HepG2 (cell line): ENCODE measurements around the gene TRPM1. TPM values are rescaled to one million over a fixed set of nuclear protein-coding genes. Genes with fewer than 3 reads are reported as not detected.

Experiments used
- ATAC-seq: fragments of 200-7000 bp; cut with Tn5 transposase; 3 replicates; pipeline ENCODE4 v1.9.1; 2020; ENCODE audit warnings: mild to moderate bottlenecking, moderate library complexity
- BruUV-seq: library from RNA; stranded (reverse); fragments of 400-500 nt; replicated peaks from 2 replicates; lab custom pipeline; 2021; lab: Mats Ljungman, UMichigan
- CTCF ChIA-PET: fragments of 300-600 bp; formaldehyde crosslinking; extraction: SDS; loops from one replicate; lab custom pipeline; 2021; ENCODE audit warnings: low total read pairs, inconsistent platforms, low intra/inter-chr PET ratio; lab: Yijun Ruan, JAX
- POLR2A ChIA-PET: fragments of 350-600 bp; sonication (Branson Sonifier 250); formaldehyde crosslinking; loops from one replicate; lab custom pipeline; 2020; ENCODE audit warnings: antibody characterized with exemption, inconsistent platforms; lab: Yijun Ruan, JAX
- DNase-seq: peaks from one replicate; pipeline ENCODE4 v3.0.0-alpha.2; 2015; ENCODE audit warnings: low spot score
- FAIRE-seq: peaks from 3 replicates; lab custom pipeline; 2011; peaks lifted over from hg19 to GRCh38; lab: Jason Lieb, UNC
- H2AFZ ChIP-seq: one replicate; pipeline ENCODE4 v1.6.1; 2011; ENCODE audit warnings: low read length, inconsistent platforms
- H3K27ac ChIP-seq: fragments of 300-600 bp; 3 replicates; pipeline ENCODE4 v1.8.0; 2011; ENCODE audit warnings: mixed run types, mild to moderate bottlenecking, mixed read lengths, low read length, inconsistent platforms; ENCODE audit not compliant: insufficient read depth; ENCODE audit errors: extremely low read length
- H3K27me3 ChIP-seq, 2 experiments: fragments of 200-600 bp in 1 of 2; 2 replicates in 1 of 2; 3 replicates in 1 of 2; pipeline versions ENCODE4 v1.6.0 to v1.8.0; 2011; ENCODE audit warnings: low read length in 2 of 2, mild to moderate bottlenecking in 2 of 2, moderate library complexity in 2 of 2, inconsistent platforms in 1 of 2; ENCODE audit not compliant: insufficient read depth in 2 of 2, control insufficient read depth in 1 of 2
- H3K36me3 ChIP-seq, 2 experiments: fragments of 200-600 bp in 1 of 2; replicated peaks in 1 of 2; 2 replicates in 1 of 2; 3 replicates in 1 of 2; pipeline versions ENCODE4 v1.5.1 to v1.8.0; 2011; ENCODE audit warnings: low read length in 2 of 2, inconsistent platforms in 1 of 2; ENCODE audit not compliant: insufficient read depth in 2 of 2, control insufficient read depth in 1 of 2
- H3K4me1 ChIP-seq: 2 replicates; pipeline ENCODE4 v1.5.1; 2012; ENCODE audit warnings: low read length, inconsistent platforms; ENCODE audit not compliant: insufficient read depth
- H3K4me2 ChIP-seq: 2 replicates; pipeline ENCODE4 v1.6.0; 2011; ENCODE audit warnings: low read depth, low read length, inconsistent platforms
- H3K4me3 ChIP-seq, 3 experiments: fragments of 200-600 bp in 1 of 3; sonication (generic), shearing (Covaris generic) in 1 of 3; replicated peaks in 1 of 3; 2 replicates each; pipeline ENCODE4 v1.5.1; 2011 to 2016; ENCODE audit warnings: low read length in 3 of 3, inconsistent platforms in 2 of 3, low read depth in 2 of 3, mild to moderate bottlenecking in 2 of 3, control low read depth in 1 of 3, mixed read lengths in 1 of 3; ENCODE audit not compliant: insufficient read depth in 1 of 3
- H3K79me2 ChIP-seq: one replicate; pipeline ENCODE4 v1.6.1; 2011; ENCODE audit warnings: low read length, inconsistent platforms; ENCODE audit not compliant: insufficient read depth
- H3K9ac ChIP-seq: 2 replicates; pipeline ENCODE4 v1.6.0; 2011; ENCODE audit warnings: mild to moderate bottlenecking, low read depth, low read length, inconsistent platforms; ENCODE audit not compliant: insufficient read depth
- H3K9me3 ChIP-seq: 2 replicates; pipeline ENCODE4 v1.5.1; 2012; ENCODE audit warnings: mild to moderate bottlenecking, low read length
- H4K20me1 ChIP-seq: 2 replicates; pipeline ENCODE4 v1.6.0; 2011; ENCODE audit warnings: inconsistent platforms, mild to moderate bottlenecking, low read length, moderate library complexity; ENCODE audit not compliant: insufficient read depth
- MAFF ChIP-seq: IDR thresholded peaks from 2 replicates; pipeline ENCODE4 v1.6.1; 2011; ENCODE audit warnings: low read depth, low read length, improper control_type of control experiment
- MAFK ChIP-seq, 2 experiments: IDR thresholded peaks in 1 of 2; conservative IDR thresholded peaks in 1 of 2; 2 replicates each; pipeline ENCODE4 v1.6.1; 2011; ENCODE audit warnings: improper control_type of control experiment in 2 of 2, low read length in 2 of 2
- NFKB2 ChIP-seq: sonication (generic); formaldehyde crosslinking; IDR thresholded peaks from 2 replicates; pipeline ENCODE4 v1.4.0; 2020; ENCODE audit warnings: missing genetic modification reagents, borderline replicate concordance
- TMF1 ChIP-seq: sonication (generic); formaldehyde crosslinking; IDR thresholded peaks from 2 replicates; pipeline ENCODE4 v1.8.1; 2022; ENCODE audit warnings: low read depth, missing genetic modification reagents
- WIZ ChIP-seq: sonication (generic); formaldehyde crosslinking; IDR thresholded peaks from 2 replicates; pipeline ENCODE4 v1.5.1; 2020; ENCODE audit warnings: mild to moderate bottlenecking, missing genetic modification reagents
- ZNF230 ChIP-seq: sonication (generic); formaldehyde crosslinking; IDR thresholded peaks from 2 replicates; pipeline ENCODE4 v1.4.0; 2020; ENCODE audit warnings: mild to moderate bottlenecking, missing genetic modification reagents
- ZNF232 ChIP-seq: sonication (generic); formaldehyde crosslinking; IDR thresholded peaks from 2 replicates; pipeline ENCODE4 v1.4.0; 2020; ENCODE audit warnings: missing genetic modification reagents, borderline replicate concordance
- ZNF343 ChIP-seq: sonication (generic); formaldehyde crosslinking; IDR thresholded peaks from 2 replicates; pipeline ENCODE4 v1.4.0; 2020; ENCODE audit warnings: mild to moderate bottlenecking, missing genetic modification reagents
- ZNF468 ChIP-seq: sonication (generic); formaldehyde crosslinking; IDR thresholded peaks from 2 replicates; pipeline ENCODE4 v1.8.0; 2022; ENCODE audit warnings: mild to moderate bottlenecking, moderate library complexity, missing genetic modification reagents
- ZSCAN12 ChIP-seq: sonication (generic); formaldehyde crosslinking; IDR thresholded peaks from 2 replicates; pipeline ENCODE4 v1.9.0; 2021; ENCODE audit warnings: mild to moderate bottlenecking, missing genetic modification reagents
- ZSCAN29 ChIP-seq: sonication (generic); formaldehyde crosslinking; conservative IDR thresholded peaks from 2 replicates; pipeline ENCODE4 v1.4.0; 2020; ENCODE audit warnings: mild to moderate bottlenecking, missing genetic modification reagents
- ZSCAN9 ChIP-seq: IDR thresholded peaks from 2 replicates; pipeline ENCODE4 v1.6.1; 2016; ENCODE audit warnings: borderline replicate concordance
- WGBS: methylation state at CpG from one replicate; pipeline ENCODE4 v1.1.6; 2017; ENCODE audit warnings: low lambda C conversion rate; 5-methylcytosine and 5-hydroxymethylcytosine counted together
- in situ Hi-C: cut with HindIII; loops from 2 replicates; pipeline ENCODE4 v1.10.0; 2017; ENCODE audit warnings: low pct_unique_long_range_greater_than_20kb; ENCODE audit not compliant: extremely low pct_ligation_motif_present
- intact Hi-C: fragments of 100-400 bp; cut with micrococcal nuclease; formaldehyde crosslinking; loops from one replicate; pipeline ENCODE4 v1.10.0; 2022; ENCODE audit not compliant: unreplicated experiment
- polyA plus RNA-seq, 8 experiments: library from polyadenylated mRNA; depleted of rRNA in 3 of 8; stranded (reverse) in 7 of 8; unstranded in 1 of 8; fragments of >200 nt; fragmentation: Illumina TruSeq in 4 of 8; extraction: Trizol in 4 of 8; gene quantifications; 2 replicates each; pipeline versions ENCODE4 v1.2.1 to v1.2.3, GENCODE V29; 2011 to 2016; ENCODE audit warnings: low read depth in 4 of 8, missing spikeins in 1 of 8, mixed read lengths in 1 of 8; ENCODE audit not compliant: insufficient read depth in 1 of 8
- total RNA-seq, 5 experiments: library from RNA; depleted of rRNA; stranded (reverse); fragments of >200 nt; fragmentation: Illumina TruSeq; extraction: Trizol; gene quantifications; 2 replicates each; pipeline ENCODE4 v1.2.3, GENCODE V29; 2016; ENCODE audit warnings: low read depth in 1 of 5

TRPM1 gene
- total and polyA plus RNA-seq, 2 of the 13 experiments (the other 11 are each of a cell fraction or from before 2014, with no cell fraction given) = not detected

DNA sequence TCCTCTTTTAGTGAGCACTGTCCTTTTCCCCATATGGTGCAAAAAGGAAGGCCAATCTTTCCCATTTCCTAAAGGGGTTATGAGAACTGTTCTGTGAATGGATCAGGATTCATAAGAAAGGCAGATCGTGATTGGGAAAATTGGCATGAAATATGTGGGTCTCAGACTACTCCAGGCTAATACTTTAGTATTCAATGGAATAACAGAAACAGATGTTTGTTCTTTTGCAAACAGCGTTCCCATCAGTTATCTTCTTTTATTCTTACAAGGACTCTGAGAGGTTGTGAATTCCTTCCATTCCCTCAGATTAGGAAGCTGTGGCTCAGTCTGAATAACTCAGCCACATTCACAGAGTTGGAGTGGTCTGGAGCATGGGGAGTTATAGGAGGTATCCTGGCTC is 58.8 kb downstream of the TRPM1 start:
- H3K9me3 ChIP-seq = no peaks in the 10 kb centered on the region
- no peak for TF ChIP-seq ZNF343 (CRISPR knock-in tag)
- TF ChIP-seq WIZ = no peak
- TF ChIP-seq ZNF232 (CRISPR knock-in tag) = no peak
- TF ChIP-seq ZNF230 = no peak
- TF ChIP-seq TMF1 (CRISPR knock-in tag) = no peak
- TF ChIP-seq ZSCAN29 (CRISPR knock-in tag) = no peak
- no peak for TF ChIP-seq NFKB2 (CRISPR knock-in tag)
- H3K27ac ChIP-seq = no peak overlapping the region
- no peaks in the 10 kb centered on the region for H4K20me1 ChIP-seq
- H2AFZ ChIP-seq = no peak overlapping the region
- POLR2A ChIA-PET = no interaction called here
- intact Hi-C loops (no loop called here), in situ Hi-C loops (no loop called here)
- no peak overlapping the region for H3K4me2 ChIP-seq
- 49% methylated on average over 2 of the region's 2 CpGs for WGBS
- no peaks in the 10 kb centered on the region for H3K36me3 ChIP-seq
- DNase-seq (no peak), FAIRE-seq (no peak), ATAC-seq (no peak)
- CTCF ChIA-PET = no interaction called here
- no peaks in the 10 kb centered on the region for H3K79me2 ChIP-seq
- no peak overlapping the region for H3K4me3 ChIP-seq
- no peak overlapping the region for H3K9ac ChIP-seq
- no peaks in the 10 kb centered on the region for H3K27me3 ChIP-seq
- no peaks in the 10 kb centered on the region for H3K4me1 ChIP-seq
- no TSS peak for BruUV-seq

GRCh38 chr15:31041610-31042009 is 59.9 kb downstream of the TRPM1 start:
- H2AFZ ChIP-seq = no peak overlapping the region
- in situ Hi-C loops = no loop called here
- no peaks in the 10 kb centered on the region for H3K4me1 ChIP-seq
- H3K27me3 ChIP-seq = no peaks in the 10 kb centered on the region
- CTCF ChIA-PET = no interaction called here
- 66% methylated on average over 3 of the region's 4 CpGs for WGBS
- no peaks in the 10 kb centered on the region for H3K36me3 ChIP-seq
- no peak overlapping the region for H3K27ac ChIP-seq
- DNase-seq (no peak), FAIRE-seq (no peak), ATAC-seq (no peak)
- H3K9me3 ChIP-seq = no peaks in the 10 kb centered on the region
- POLR2A ChIA-PET = no interaction called here
- BruUV-seq = no TSS peak
- TF ChIP-seq ZSCAN9 (CRISPR knock-in tag) (no peak), ZSCAN12 (CRISPR knock-in tag) (no peak), ZNF468 (CRISPR knock-in tag) (no peak), MAFF (peak; percentile 85), MAFK (conservative IDR thresholded peaks at IDR 0.05 in 1 of 2, IDR thresholded peaks at IDR 0.05 in 1 of 2; ENCODE audit: low read length in 2 of 2) (peak; percentile 85 to 90)
- no peak overlapping the region for H3K4me3 ChIP-seq
- no peaks in the 10 kb centered on the region for H4K20me1 ChIP-seq
- H3K4me2 ChIP-seq = no peak overlapping the region
- intact Hi-C loops = no loop called here
- H3K79me2 ChIP-seq = no peaks in the 10 kb centered on the region
- no peak overlapping the region for H3K9ac ChIP-seq
